Loucy (cell line): ENCODE data around the gene NUB1.

Source experiments
- CTCF ChIP-seq: fragments of 200-600 bp; sonication (generic); conservative IDR thresholded peaks from 2 replicates; pipeline ENCODE4 v1.5.1; 2014; ENCODE audit warnings: mild to moderate bottlenecking, antibody characterized with exemption, low read length
- EZH2phosphoT487 ChIP-seq: fragments of 200-600 bp; IDR thresholded peaks from 2 replicates; pipeline ENCODE4 v1.6.1; 2018; ENCODE audit warnings: antibody characterized with exemption, mild to moderate bottlenecking, moderate library complexity, borderline replicate concordance

GRCh38 chr7:151423936-151424335 lies 82.3 kb downstream of the NUB1 start:
- TF ChIP-seq CTCF (no peak), EZH2phosphoT487 (no peak)
